ENCODE measurements around the gene GNAL.
"Not testable (repeated sequence)": the region's sequence is repeated elsewhere in the genome, so short reads cannot be mapped to it uniquely, and the experiment has no call there.

GNAL gene

GRCh38 chr18:11713756-11714155 is 24.7 kb downstream of the GNAL start:
- CTCF ChIA-PET: no interaction called here
- H3K27ac ChIP-seq: no peak overlapping the region
- TF ChIP-seq, protein P1, sequence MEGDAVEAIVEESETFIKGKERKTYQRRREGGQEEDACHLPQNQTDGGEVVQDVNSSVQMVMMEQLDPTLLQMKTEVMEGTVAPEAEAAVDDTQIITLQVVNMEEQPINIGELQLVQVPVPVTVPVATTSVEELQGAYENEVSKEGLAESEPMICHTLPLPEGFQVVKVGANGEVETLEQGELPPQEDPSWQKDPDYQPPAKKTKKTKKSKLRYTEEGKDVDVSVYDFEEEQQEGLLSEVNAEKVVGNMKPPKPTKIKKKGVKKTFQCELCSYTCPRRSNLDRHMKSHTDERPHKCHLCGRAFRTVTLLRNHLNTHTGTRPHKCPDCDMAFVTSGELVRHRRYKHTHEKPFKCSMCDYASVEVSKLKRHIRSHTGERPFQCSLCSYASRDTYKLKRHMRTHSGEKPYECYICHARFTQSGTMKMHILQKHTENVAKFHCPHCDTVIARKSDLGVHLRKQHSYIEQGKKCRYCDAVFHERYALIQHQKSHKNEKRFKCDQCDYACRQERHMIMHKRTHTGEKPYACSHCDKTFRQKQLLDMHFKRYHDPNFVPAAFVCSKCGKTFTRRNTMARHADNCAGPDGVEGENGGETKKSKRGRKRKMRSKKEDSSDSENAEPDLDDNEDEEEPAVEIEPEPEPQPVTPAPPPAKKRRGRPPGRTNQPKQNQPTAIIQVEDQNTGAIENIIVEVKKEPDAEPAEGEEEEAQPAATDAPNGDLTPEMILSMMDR (conservative IDR thresholded peaks at IDR 0.05; ENCODE audit: low read depth): no peak
- DNase-seq (ENCODE audit: low spot score): no peak
- POLR2A ChIA-PET (ENCODE audit: low non-redundant PET): no interaction called here

DNA sequence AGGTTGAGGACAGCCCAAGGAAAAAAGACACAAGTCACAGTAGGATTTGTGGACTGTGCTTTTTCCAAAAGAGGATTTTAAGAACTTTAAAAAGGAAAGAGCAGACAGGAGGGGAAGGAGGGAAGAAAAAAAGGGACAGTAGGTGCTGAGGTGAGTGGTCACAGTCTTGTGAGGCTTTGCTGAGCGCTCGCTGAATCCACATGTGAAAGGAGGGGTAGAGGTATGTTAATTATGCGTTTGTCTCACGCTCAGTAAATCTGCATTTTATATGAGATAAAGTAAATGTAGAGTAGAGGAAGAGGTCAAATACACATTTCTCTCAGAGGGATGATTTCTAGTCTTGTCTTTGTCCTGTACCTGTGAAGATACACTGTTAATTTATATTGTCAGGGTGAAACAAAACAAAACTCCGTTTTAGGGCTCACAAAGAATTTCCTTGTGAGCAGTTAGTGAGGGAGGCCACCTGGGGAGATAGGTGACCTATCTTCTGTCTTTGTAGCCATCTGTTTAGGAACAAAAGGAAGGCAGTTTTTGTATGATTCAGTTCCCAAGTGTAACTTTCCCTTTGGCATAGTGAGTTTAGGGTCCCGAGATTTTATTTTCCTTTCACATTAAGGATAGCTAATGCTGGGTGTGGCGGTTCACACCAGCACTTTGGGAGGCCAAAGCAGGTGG is 25.3 kb downstream of the GNAL start:
- CTCF ChIA-PET: no interaction called here
- no peak overlapping the region for H3K27ac ChIP-seq
- POLR2A ChIA-PET (ENCODE audit: low non-redundant PET): no interaction called here
- TF ChIP-seq, protein P1 (conservative IDR thresholded peaks at IDR 0.05; ENCODE audit: low read depth): no peak
- no peak for DNase-seq (ENCODE audit: low spot score)

DNA sequence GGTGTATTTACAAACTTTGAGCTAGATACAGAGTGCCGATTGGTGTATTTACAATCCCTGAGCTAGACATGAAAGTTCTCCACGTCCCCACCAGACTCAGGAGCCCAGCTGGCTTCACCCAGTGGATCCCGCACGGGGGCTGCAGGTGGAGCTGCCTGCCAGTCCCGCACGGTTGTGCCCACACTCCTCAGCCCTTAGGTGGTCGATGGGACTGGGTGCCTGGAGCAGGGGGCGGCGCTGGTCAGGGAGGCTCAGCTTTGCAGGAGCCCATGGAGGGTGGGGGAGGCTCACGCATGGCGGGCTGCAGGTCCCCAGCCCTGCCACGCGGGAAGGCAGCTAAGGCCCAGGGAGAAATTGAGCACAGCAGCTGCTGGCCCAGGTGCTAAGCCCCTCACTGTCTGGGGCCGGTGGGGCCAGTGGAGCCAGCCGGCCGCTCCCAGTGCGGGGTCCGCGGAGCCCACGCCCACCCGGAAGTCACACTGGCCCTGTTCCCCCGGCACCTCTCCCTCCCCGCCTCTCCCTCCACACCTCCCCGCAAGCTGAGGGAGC is 27.8 kb downstream of the GNAL start:
- POLR2A ChIA-PET (ENCODE audit: low non-redundant PET); H3K27ac ChIP-seq; DNase-seq (ENCODE audit: low spot score): not testable (repeated sequence)
- CTCF ChIA-PET: interaction anchor here (0.6 to 1.0 kb wide), 2 partner anchors 10 to 163 kb away, joined by 3 to 4 read pairs; no protein-coding TSS in a partner anchor

GRCh38 chr18:11719050-11719449 is 30.0 kb downstream of the GNAL start:
- H3K27ac ChIP-seq: no peak overlapping the region
- ChIA-PET POLR2A (ENCODE audit: low non-redundant PET) (no interaction called here), CTCF (interaction anchor here (1.0 kb wide), 1 partner anchor 64 kb away, joined by 3 read pairs; no protein-coding TSS in a partner anchor)
- no peak for DNase-seq (ENCODE audit: low spot score)
- TF ChIP-seq, protein P1 (conservative IDR thresholded peaks at IDR 0.05; ENCODE audit: low read depth): no peak

DNA sequence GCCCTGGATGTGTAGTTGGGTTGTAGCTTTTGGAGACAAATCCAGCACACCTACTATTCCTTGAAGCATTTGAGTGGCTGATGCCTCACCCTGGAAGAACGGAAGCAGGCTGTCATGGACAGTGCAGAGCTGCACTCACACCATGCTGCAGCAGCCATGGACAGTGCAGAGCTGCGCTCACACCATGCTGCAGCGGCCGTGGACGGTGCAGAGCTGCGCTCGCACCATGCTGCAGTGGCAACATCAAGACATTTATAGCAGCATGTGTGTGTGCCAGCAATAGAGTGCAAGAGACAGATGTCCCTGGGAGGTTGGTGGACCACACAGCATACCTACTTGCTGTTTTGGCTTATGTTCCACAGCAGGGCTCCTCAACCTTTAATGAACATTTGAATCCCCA is 30.6 kb downstream of the GNAL start:
- ChIA-PET CTCF (interaction anchor here (0.6 kb wide), 1 partner anchor 13 kb away, joined by 4 read pairs; no protein-coding TSS in a partner anchor), POLR2A (ENCODE audit: low non-redundant PET) (no interaction called here)
- no peak overlapping the region for H3K27ac ChIP-seq
- TF ChIP-seq, protein P1 (conservative IDR thresholded peaks at IDR 0.05; ENCODE audit: low read depth): no peak
- DNase-seq (ENCODE audit: low spot score): no peak

DNA sequence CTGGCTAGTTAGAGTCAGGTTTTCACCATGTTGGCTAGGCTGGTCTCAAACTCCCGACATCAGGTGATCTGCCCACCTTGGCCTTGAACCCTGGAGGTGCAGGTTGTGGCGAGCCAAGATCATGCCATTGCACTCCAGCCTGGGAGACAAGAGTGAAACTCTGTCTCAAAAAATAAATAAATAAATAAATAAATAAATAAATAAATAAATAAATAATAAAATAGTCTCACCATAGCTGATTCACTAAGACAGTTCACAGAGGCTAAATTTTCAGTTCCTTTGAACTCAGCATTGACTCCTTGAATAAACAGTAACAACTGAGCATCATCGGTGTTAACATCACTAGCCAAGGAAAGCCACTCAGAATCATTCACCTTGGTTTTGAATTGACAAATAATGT is 32.7 kb downstream of the GNAL start:
- ChIA-PET CTCF (no interaction called here), POLR2A (ENCODE audit: low non-redundant PET) (no interaction called here)
- DNase-seq (ENCODE audit: low spot score): no peak
- TF ChIP-seq, protein P1 (conservative IDR thresholded peaks at IDR 0.05; ENCODE audit: low read depth): no peak
- H3K27ac ChIP-seq: no peak overlapping the region

DNA sequence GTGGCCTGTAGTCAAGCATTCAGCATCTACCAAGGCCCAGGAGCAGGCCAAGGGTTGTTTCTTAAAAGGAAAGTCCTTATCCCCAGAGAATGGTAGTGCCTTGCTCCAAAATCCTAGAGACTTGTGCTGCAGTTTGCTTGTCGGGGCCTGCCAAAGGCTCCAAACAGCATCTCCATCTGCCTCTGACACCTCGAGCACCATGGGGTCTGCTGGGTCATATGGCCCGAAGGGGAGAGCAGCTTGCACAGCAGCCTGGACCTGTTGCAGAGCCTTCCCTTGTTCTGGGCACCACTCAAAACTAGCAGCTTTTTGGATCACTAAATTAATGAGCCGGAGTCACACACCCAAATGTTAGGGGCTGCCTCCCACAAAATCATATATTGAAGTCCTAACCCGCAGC is 35.7 kb downstream of the GNAL start:
- DNase-seq (ENCODE audit: low spot score): no peak
- POLR2A ChIA-PET (ENCODE audit: low non-redundant PET): no interaction called here
- CTCF ChIA-PET: interaction anchor here (1.8 kb wide), 1 partner anchor 69 kb away, joined by 5 read pairs; no protein-coding TSS in a partner anchor
- H3K27ac ChIP-seq: no peak overlapping the region
- TF ChIP-seq, protein P1 (conservative IDR thresholded peaks at IDR 0.05; ENCODE audit: low read depth): no peak

All from RWPE1 (cell line).